ENCODE data around the gene RAD51B.
A peak's percentile ranks its signal among the peaks of the same experiment; 100 is the strongest.
"Not testable (repeated sequence)": the region's sequence is repeated elsewhere in the genome, so short reads cannot be mapped to it uniquely, and the experiment has no call there.

The RAD51B gene

GRCh38 chr14:68656452-68656851 lies 836.9 kb downstream of the RAD51B start:
- DNase-seq, result no peak

DNA sequence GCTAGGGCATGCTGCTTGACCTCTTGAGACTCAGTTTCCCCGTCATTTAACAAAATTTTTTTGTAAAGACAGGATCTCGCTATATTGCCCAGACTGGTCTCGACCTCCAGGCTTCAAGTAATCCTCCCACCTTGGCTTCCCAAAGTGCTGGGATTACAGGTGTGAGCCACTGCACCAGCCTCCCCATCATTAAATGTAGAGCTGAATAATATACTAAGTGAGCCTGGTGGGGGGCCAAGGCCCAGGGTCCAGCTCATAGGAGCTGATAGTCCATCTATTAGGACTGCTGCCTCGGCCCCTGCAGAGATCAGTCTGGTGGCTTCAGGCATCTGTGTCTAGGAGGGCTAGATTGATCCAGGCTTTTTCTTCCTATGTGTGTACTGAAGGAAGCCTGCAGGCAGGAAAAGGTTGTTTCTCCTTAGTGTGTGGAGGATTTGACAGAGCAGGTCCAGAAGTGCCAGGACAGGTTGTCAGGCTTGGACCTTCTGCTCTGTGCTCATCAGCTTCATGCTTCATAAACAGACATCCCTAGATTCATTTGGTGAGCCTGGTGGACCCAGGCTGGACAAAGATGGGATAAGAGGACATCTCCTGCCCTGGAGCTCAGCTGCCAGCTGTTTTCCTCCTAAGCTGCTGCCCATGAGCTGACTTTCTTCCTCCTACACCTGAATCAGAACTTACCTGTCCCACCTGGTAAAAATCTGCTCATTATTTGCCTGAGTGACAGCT lies 837.9 kb downstream of the RAD51B start:
- no peak for DNase-seq

DNA sequence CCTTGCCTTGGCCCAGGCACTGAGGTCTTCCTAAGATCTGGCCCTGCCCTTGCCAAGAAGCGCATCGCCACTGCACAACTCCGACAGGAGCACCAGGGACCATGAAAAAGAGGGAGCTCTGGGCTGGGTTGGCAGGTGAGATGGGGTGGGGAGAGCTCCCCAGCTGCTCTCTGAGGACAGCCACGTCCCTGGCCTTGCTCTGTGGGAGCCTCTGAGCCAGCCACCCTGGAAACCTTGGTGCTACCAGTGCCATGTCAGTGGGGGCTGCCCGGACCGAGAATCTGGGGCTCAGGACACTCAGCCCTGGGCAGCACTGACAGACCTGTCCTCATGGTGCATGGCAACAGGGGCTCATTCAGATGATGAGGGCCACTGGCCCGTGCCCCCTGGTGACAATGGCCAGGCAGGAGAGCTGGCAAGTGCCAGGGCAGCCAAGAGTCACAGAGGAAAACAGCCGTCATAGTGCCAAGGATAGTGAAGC lies 838.5 kb downstream of the RAD51B start:
- no peak for DNase-seq

DNA sequence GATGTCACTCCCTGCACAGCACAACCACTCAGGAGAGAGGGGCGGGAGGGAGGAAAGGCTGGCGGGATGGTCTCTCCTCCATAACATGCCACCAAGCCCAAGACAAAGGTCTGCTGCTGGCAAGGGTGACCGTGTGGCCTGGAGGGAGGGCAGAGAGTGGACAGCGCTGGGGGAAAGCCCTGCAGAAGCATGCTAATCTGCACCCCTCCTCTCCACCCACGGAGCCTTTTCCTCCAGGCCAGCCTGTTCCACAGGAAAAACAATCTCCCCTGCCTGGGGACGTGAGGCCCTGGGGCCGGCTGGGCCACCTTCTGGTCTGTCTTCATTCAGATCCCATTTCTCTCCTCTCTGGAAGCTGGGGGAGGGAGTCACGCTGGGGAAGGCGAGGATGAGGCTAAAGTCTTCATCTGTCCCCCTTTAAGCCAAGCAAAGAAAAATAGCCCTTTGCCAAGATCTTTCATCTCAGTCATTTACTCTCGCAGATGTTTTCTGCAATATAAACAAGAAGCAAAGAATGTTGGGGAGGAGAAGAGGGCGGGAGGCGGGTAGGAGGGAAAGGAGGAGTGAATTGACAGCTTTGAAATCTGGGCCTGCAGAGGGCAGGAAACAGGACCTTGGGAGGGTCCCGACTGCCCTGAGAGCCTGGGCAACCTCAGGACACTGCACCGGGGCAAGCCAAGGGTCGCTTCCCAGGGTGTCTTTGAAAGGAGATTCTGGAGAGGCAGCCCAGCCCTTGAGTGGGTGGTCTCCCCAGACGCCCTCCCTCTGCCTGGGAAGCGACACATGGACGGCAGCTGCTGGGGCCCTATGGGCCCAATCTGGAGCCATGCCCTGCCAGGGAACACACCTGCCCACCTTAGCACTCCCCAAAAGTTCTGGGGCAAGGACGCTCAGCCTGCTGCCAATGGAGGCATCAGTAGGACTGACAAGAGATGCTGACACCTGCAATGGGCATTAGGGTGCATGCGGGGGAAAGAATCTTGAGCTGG lies 839.7 kb downstream of the RAD51B start:
- no peak for DNase-seq

DNA sequence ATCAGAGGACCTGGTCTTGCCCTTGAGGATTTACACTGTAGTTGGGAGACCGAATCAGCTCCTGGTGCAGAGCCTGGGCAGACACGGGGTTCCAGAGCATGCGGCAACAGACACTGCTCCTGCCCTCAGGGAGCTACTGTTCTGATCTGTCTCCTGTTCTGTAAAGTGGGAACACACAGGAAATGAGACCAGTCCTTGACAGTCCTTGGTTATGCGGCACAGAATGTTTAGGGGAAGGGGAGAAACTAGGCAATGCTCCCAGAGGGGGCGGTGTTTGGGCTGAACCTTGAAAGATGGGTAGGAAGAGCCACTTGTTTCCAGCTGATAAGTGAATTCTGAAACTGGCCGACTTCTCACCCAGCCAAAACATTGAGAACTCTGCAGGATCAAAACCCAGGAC lies 840.9 kb downstream of the RAD51B start:
- no peak for DNase-seq

DNA sequence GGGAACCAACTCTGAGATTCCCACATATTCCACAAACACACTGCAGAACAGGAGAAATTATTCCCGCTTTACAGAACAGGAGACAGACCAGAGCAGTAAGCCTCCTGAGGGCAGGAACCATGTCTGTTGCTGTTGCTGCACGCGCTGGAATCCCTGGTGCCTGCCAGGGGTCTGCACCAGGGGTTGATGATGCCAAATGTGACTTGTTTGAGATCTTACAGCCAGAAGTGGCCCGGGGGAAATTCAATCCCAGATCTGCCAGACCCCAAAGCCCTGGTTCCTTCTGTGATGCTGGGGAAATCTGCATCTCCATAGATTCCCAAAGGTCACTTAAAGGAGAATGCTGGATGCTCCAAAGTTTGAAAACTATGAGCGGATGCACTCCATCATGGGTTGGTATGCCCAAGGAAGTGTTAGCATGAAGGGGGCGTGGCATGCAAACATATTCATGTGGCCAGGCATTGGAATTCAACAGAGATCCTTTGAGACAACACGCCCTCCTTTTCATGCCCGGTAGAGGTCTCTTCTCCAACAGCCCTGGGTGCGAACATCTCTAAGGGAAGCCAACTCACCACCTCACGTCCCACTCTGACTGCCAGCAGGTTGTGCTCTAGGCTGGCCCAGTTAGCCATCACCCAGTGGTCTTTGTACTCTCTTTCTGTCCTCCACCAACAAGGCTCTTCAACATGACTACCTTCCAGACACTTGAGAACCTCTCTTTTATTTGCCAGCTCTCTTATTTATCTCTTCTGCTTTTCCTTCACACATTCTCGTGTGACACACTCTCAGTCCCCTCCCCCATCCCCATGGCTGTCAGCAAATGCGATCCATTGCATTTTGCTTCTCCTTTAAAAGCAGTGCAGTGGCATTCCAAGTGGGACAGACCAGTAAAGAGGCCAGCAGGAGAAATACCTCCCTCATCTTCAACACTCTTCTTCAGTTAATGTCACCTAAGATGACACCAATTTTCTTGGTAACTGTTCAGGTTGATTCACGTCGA lies 841.9 kb downstream of the RAD51B start:
- DNase-seq, result no peak

GRCh38 chr14:68662392-68662791 lies 842.8 kb downstream of the RAD51B start:
- no peak for DNase-seq

DNA sequence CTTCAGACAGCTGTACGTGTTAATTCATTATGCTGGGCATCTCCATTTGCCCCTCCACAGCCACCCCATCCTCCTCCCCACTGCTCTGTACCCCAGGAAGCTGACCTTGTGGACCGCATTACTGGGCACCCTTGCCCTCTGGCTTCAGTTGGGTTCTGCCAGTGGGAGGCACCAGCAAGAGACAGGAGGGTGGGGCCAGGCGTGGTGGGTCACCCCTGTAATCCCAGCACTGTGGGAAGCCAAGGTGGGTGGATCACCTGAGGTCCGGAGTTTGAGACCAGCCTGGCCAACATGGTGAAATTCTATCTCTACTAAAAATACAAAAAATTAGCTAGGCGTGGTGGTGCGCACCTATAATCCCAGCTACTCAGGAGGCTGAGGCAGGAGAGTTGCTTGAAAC lies 843.2 kb downstream of the RAD51B start:
- DNase-seq, result not testable (repeated sequence)

DNA sequence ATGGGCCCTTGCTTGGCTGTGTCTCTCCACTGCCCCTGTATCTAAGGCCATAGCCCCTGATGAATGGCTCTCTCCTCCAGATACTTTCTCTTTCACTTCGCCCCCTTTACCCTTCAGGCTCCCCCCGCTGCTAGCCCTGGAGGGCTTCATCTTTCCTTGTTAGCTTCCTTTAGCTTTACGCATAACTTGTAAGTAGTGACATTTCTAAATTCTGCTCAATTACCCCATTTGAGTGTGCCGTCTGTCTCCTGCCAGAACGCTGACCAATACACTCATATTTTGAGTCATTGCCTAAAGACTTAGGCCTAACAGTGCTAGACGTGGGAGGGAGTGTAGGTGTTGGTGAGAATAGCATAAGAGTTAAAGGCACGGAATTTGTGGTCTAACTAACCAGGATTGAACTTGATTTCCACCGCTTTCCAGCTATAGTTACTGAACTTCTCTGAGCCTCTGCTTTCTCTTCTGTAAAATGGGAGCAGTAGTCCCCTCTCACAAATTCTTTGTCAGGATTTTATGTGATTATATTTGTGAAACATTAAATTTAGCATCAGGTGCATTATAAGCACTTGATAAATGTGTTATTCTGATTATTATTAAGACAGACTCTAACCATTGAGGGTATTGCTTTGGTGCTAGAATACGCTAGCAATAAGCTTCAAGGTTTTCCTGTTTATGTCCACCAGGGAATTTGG lies 844.0 kb downstream of the RAD51B start:
- DNase-seq, result peak; percentile 37

DNA sequence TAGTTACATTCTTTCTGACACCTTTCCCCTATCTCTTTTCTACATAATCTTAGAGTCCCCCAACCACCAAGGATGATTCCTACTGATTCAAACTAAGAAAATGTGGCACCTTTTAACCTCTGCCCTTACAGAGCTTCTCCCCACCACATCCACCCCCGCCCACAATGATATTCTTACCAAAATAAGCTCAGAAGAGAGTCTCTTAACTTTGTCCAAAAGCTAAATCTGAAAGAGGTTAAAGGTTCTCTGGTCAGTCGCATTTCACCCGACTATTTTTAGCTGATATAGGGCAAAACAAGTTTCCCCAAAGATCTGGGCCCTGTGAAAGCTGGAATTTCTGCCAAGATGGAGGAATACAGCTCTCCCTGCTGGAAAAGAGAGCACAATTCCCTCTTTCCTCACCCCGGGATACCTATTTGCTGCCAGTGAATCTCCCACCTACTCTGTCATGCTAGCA lies 844.7 kb downstream of the RAD51B start:
- no peak for DNase-seq

DNA sequence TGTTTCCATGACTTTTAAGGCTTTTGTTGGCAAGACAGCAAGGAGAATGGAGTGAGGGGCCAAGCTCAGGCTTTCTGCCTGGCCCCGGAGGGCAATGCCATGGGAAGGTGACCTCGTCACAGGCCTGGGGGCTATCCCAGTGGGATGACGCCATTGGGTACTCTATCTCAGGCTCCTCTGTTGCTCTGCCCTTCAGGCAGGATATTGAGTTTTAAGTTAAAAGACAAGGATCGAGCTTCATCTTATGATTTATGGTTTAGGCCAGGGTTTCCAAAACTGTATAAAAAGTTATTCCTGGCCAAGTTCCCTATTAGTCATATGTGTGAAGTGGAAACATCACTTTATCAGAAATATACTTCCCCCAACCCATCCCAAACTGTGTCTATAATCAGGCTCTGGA lies 845.6 kb downstream of the RAD51B start:
- DNase-seq, result no peak

- no peak for DNase-seq
These were observed 846.2 kb downstream of the RAD51B start for GRCh38 chr14:68665792-68666204.

- no peak for DNase-seq
These were observed 846.7 kb downstream of the RAD51B start for GRCh38 chr14:68666236-68666635.

DNA sequence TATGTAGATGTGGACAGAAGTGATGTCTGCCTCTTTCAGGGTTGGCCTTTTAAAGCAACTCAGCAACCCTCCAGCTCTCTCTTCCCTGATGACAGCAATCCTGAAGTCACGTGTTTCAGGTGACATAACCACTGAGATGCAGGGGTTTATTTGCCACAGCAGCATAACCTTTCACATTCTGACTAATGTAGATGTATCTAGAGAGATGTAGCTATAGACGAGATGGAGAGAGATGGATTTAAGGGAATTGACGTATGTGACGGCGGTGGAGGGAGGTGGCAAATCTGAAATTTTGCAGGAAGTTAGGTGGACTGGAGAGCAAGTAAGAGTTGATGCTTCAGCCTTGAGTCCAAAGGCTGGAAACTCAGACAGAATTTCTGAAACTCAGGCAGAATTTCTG lies 847.3 kb downstream of the RAD51B start:
- DNase-seq, result no peak

- DNase-seq, result no peak
These were observed 847.8 kb downstream of the RAD51B start for GRCh38 chr14:68667313-68667791.

GRCh38 chr14:68668028-68668427 lies 848.4 kb downstream of the RAD51B start:
- no peak for DNase-seq

DNA sequence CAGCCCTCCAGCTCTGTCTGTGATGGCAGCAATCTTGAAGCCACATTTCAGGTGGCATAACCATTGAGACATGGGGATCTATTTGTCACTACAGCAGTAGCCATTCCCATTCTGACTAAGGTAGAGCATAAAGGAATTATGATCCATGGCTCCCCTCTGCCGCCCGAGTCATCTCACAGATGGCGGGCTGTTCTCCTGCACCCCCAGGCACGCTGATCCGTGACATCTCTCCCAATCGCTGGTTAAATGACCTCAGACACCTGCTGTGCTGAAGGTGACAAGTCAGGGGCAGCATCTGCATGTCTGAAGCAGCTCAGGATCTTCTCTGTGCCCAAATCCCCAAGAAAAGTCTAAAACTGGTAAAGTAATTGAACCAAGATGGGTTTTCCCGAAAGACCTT lies 849.0 kb downstream of the RAD51B start:
- DNase-seq, result no peak

DNA sequence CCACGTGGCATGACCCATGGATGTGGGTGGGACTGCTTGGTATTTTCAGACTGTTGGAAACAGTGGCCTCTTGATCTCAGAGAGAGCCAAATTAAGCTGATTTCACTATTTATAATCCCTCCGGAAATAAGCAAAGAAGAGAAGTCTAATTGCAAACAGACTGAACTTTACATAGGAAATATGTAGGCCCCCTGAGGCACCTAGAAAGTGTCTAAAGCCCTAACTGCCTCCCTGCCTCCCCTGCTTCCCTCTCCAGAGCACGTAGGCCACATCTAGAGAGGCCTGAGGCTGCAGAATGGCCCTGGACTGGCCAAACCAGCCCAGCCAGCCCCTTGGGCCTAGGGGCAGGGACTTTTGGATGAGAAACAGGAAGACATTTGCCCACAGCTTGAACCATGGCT lies 849.5 kb downstream of the RAD51B start:
- DNase-seq, result no peak

DNA sequence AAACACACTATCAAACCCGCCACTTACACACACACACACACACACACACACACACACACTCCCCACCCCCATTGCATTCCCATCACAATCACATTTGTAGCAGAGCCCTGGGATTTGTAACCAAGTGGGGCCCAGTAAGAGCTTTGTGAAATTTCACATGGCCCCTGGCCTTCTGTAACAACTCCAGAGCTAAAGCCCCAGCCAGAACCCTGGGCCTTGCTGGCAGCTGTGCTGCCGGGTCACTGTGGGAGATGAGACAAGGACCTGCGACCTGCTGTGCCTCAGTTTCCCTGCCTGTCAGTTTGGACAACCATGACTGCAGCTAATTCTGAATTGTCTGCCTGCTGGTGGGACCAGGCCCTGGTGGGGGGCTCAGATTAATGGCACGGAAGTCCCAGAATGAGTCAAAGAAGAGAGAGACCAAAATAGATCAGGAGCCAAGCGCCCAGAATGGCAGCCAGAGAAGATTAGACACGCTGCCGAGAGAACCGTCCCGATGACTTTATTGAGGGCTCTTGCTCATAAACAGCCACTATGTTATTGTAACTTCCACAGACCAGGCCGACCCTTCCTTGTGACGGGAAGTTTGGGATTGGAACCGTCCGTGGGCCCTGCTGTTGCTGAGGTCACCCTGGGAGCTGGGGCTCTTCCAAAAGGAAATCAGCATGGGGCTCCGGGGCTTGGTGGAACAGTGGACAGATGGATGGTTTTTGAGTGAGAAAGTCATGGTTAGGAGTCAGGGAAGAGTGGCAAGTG lies 850.2 kb downstream of the RAD51B start:
- no peak for DNase-seq

DNA sequence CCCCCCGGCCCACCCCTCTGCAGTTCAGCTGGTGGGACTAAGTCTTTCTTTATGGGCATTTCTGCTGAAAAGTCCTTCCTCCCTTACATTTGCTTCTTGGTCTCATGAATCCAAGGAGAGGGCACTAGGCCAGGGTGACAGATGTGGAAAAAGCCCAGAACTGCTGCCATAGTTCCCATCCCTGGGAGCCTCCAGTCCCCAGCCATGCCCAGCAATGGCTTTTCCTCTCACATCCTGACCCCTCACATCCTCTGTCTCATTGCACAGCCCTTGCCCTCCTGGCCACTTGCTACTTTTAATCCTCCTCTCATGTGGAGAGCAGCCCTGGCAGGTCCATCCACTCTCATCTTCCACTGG lies 850.8 kb downstream of the RAD51B start:
- no peak for DNase-seq

GRCh38 chr14:68671909-68672308 lies 852.3 kb downstream of the RAD51B start:
- DNase-seq, result no peak

Measured in CD4-positive, alpha-beta T cell treated with Interleukin-17A for 1 hour (primary cell).